ENCODE results near the gene NRN1L.

NRN1L gene

DNA sequence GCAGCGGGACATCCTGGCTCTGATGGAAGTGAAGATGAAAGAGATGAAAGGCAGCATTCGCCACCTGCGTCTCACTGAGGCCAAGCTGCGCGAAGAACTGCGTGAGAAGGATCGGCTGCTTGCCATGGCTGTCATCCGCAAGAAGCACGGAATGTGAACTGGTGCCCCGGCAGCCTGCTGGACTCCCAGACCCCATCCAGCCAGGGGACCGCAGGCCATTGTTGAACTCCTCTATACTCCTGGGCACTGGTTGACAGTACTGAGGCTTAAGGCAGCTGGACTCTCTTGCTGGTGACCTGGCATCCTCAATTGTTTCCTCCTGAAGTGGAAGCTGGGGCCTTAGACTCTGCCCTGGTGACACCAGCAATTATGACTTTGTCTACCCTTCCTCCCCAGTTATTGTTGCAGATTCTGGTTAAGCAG is 41.3 kb upstream of the NRN1L start:
- no peak for DNase-seq (ENCODE audit: low read depth, low spot score)
- in situ Hi-C loops (cut with HindIII; ENCODE audit: low sequenced_read_pairs), result no loop called here
- peak overlapping the region; percentile 90 for H3K4me3 ChIP-seq (ENCODE audit: low read depth, low read length)
- TF ChIP-seq, protein P1, sequence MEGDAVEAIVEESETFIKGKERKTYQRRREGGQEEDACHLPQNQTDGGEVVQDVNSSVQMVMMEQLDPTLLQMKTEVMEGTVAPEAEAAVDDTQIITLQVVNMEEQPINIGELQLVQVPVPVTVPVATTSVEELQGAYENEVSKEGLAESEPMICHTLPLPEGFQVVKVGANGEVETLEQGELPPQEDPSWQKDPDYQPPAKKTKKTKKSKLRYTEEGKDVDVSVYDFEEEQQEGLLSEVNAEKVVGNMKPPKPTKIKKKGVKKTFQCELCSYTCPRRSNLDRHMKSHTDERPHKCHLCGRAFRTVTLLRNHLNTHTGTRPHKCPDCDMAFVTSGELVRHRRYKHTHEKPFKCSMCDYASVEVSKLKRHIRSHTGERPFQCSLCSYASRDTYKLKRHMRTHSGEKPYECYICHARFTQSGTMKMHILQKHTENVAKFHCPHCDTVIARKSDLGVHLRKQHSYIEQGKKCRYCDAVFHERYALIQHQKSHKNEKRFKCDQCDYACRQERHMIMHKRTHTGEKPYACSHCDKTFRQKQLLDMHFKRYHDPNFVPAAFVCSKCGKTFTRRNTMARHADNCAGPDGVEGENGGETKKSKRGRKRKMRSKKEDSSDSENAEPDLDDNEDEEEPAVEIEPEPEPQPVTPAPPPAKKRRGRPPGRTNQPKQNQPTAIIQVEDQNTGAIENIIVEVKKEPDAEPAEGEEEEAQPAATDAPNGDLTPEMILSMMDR (IDR thresholded peaks at IDR 0.05; ENCODE audit: low read depth, low read length), result no peak

GRCh38 chr16:67844497-67844896 is 40.2 kb upstream of the NRN1L start:
- TF ChIP-seq, protein P1 (IDR thresholded peaks at IDR 0.05; ENCODE audit: low read depth, low read length), result no peak
- DNase-seq (ENCODE audit: low read depth, low spot score), result no peak
- in situ Hi-C loops (cut with HindIII; ENCODE audit: low sequenced_read_pairs), result no loop called here
- H3K4me3 ChIP-seq (ENCODE audit: low read depth, low read length), result no peak overlapping the region

- DNase-seq (ENCODE audit: low read depth, low spot score), result no peak
- H3K4me3 ChIP-seq (ENCODE audit: low read depth, low read length), result peak overlapping the region; percentile 78
- TF ChIP-seq, protein P1 (IDR thresholded peaks at IDR 0.05; ENCODE audit: low read depth, low read length), result no peak
- in situ Hi-C loops (cut with HindIII; ENCODE audit: low sequenced_read_pairs), result no loop called here
Measured at GRCh38 chr16:67845291-67846062, 39.2 kb upstream of the NRN1L start.

DNA sequence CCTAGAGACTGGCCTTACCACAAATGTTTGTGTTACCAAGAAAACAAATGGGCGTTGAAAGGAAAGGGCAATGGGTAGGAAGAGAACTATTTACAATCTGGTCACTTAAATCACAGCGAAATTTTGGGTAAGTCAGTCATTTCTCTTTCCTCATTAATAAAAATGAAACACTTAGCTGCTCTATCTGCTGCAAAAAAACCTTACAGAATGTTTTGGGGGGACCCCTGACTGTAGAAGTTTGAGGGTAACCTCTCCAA is 38.7 kb upstream of the NRN1L start:
- in situ Hi-C loops (cut with HindIII; ENCODE audit: low sequenced_read_pairs), result no loop called here
- TF ChIP-seq, protein P1 (IDR thresholded peaks at IDR 0.05; ENCODE audit: low read depth, low read length), result no peak
- no peak for DNase-seq (ENCODE audit: low read depth, low spot score)
- peak overlapping the region; percentile 78 for H3K4me3 ChIP-seq (ENCODE audit: low read depth, low read length)

DNA sequence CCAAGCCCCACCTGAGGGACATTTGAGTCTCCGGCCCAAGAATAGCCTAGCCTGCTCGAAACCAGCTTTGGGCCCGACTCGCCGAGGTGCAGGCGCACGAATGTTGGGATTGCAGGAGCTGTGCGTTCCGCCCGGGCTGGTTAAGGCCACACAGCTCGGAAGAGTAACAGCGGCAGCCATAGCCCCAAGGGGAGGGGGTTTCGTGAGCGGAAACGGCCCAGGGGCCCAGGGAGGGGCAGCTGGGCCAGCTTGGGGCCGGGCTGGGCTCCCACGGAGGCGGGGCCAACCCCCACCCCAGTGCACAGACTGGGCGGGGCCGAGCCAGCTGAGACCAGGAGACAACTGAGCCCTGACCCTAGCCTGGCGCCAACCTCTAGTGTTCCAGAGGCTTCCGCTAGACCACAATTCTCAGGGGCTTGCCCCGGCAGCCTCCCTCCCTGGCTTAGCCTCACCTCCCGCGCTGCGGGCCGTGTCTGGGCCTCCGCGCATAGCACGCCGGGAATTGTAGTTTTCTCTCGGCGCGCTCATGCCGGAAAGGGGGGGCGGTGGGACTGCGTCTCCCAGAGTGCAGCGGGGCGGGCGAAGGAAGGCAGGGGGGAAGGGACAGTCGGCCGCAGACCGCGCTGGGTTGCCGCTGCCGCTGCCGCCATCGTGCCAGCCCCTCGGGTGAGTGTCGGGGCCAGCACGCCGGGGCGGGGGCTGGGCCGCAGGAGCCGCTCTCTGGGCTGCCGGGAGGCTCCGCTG is 38.2 kb upstream of the NRN1L start, which contains the start of gene NUTF2:
TSS of gene NUTF2 (plus strand) at position 614 of the 744 bp plus-strand sequence. CDS start 18,198 bp downstream, outside the sequence.
- H3K4me3 ChIP-seq (ENCODE audit: low read depth, low read length), result peak within 1 kb of the TSS; percentile 78
- TF ChIP-seq, protein P1 (IDR thresholded peaks at IDR 0.05; ENCODE audit: low read depth, low read length), result no peak
- DNase-seq (ENCODE audit: low read depth, low spot score), result peak; percentile 94
- in situ Hi-C loops (cut with HindIII; ENCODE audit: low sequenced_read_pairs), result no loop called here

DNA sequence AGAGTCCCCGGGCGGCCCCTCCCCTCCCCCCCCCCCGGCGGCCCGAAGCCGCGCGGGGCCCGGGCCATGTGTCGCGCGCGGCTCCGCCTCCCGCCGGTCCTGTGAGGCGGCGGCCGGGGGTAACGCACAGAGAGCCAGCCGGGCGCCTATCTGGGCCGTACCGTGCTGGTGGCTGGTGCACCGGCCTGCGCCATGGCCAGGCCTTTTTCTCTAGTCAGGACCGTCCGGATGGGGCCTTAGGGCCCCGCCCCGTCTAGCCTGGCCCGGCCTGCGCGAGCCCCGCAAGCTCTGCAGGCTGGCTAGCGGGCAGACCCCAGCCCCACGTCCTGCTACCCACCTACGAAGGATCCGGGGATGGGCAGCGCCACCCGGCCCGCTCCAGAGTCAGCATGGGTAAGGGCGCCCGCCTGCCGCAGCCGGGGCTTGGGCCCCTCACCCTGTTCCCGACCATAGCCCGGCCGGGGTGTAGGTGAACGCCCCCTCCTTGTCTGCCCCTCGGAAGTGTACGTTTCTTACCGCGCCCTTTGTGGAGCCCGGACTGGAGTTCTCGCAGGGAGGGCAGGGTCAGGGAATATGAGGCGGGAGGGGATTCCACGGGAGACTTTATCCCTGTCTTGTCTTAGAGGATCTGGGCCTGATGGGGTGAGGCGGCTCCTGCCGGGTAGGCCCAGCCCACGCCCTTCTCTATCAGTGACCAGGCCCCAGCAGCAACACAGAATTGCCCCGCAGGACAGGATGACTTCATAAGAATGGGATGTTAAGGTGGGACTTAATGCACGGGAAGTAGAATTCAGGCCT is 37.4 kb upstream of the NRN1L start, which contains the start of gene CENPT:
TSS of gene CENPT (minus strand) at position 630 of the 798 bp plus-strand sequence. CDS start 13,834 bp downstream, outside the sequence.
- peak; percentile 61 for DNase-seq (ENCODE audit: low read depth, low spot score)
- TF ChIP-seq, protein P1 (IDR thresholded peaks at IDR 0.05; ENCODE audit: low read depth, low read length), result no peak
- in situ Hi-C loops (cut with HindIII; ENCODE audit: low sequenced_read_pairs), result no loop called here
- H3K4me3 ChIP-seq (ENCODE audit: low read depth, low read length), result peak within 1 kb of the TSS; percentile 78

Data from astrocyte of the spinal cord (primary cell).